ENCODE data around the gene ECT2L. TPM values are rescaled to one million over a fixed set of nuclear protein-coding genes. Genes with fewer than 3 reads are reported as not detected.

Gene ECT2L
- polyA plus RNA-seq, 3 donors = not detected

DNA sequence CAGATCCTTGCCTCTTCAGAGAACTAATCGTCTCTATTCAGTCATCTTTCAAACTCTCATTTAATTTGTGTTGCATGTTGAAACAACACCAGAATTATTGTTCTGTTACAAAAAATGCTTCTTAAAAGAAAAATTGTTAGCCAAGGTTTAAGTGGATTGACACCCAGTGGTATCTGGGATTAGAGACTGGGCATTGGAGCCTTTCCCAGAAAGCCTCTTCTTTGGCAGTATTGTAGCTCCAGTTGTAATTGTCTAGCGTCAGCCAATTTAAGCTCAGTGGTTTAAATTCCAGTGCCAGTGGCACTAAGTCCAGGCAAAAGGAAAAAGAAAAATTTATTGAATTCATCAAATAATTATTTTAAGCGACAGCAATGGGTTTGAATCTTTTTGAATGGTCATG lies 21.5 kb upstream of the ECT2L start:
- Histone ChIP-seq H2AFZ (ENCODE audit: insufficient read depth, low read depth, low read length, poor library complexity, severe bottlenecking) (peak overlapping the region; percentile 79), H3K79me2 (ENCODE audit: insufficient read depth, low read length) (peaks cover 10% of the 10 kb centered on the region), H3K27ac (ENCODE audit: low read depth in 1 of 2, low read length in 2 of 2) (peak overlapping the region in 1 of 2 donors; percentile 99), H3K9ac (ENCODE audit: insufficient read depth, low read length, poor library complexity, severe bottlenecking) (peak overlapping the region; percentile 85), H3K4me1 (ENCODE audit: control insufficient read depth in 1 of 2, insufficient read depth in 2 of 2, low read length in 2 of 2) (peaks cover 14 to 15% of the 10 kb centered on the region in 2 donors), H4K20me1 (ENCODE audit: insufficient read depth, low read length) (no peaks in the 10 kb centered on the region), H3K9me3 (replicated peaks in 1 of 2; ENCODE audit: control insufficient read depth in 1 of 2, insufficient read depth in 1 of 2, low read length in 2 of 2) (no peaks in the 10 kb centered on the region), H3K27me3 (ENCODE audit: control insufficient read depth in 2 of 2, insufficient read depth in 2 of 2, low read length in 2 of 2) (no peaks in the 10 kb centered on the region), H3K4me2 (replicated peaks; ENCODE audit: extremely low read depth, low read length, poor library complexity, severe bottlenecking) (peak overlapping the region; percentile 85), H3K4me3 (replicated peaks in 1 of 3; ENCODE audit: low read depth in 2 of 3, low read length in 3 of 3) (peak overlapping the region; percentile 74 to 95 (median 75)), H3K36me3 (replicated peaks in 1 of 2; ENCODE audit: control insufficient read depth in 1 of 2, insufficient read depth in 2 of 2, low read length in 2 of 2) (peaks cover 17 to 28% of the 10 kb centered on the region in 2 donors)
- H3K4me3 Mint-ChIP-seq = peak overlapping the region; percentile 98 to 100
- DNase-seq = no peak
- H3K4me1 Mint-ChIP-seq = peaks cover 14% of the 10 kb centered on the region
- no CpG with 5 or more reads among the region's 3 CpGs for WGBS (ENCODE audit: insufficient coverage)
- H3K9me3 Mint-ChIP-seq = no peaks in the 10 kb centered on the region
- peaks cover 27 to 30% of the 10 kb centered on the region in 2 donors for H3K36me3 Mint-ChIP-seq
- peak overlapping the region in 6 of 7 donors; percentile 99 to 100 (median 100) for H3K27ac Mint-ChIP-seq
- intact Hi-C loops (cut with micrococcal nuclease) = loop anchor here (5.0 to 10.0 kb wide), 4 partner anchors 82 to 660 kb away; partner anchors contain the start of genes HEBP2 (in 1 of the 2) and HECA (in 1 of the 2)
- TF ChIP-seq, protein P1, sequence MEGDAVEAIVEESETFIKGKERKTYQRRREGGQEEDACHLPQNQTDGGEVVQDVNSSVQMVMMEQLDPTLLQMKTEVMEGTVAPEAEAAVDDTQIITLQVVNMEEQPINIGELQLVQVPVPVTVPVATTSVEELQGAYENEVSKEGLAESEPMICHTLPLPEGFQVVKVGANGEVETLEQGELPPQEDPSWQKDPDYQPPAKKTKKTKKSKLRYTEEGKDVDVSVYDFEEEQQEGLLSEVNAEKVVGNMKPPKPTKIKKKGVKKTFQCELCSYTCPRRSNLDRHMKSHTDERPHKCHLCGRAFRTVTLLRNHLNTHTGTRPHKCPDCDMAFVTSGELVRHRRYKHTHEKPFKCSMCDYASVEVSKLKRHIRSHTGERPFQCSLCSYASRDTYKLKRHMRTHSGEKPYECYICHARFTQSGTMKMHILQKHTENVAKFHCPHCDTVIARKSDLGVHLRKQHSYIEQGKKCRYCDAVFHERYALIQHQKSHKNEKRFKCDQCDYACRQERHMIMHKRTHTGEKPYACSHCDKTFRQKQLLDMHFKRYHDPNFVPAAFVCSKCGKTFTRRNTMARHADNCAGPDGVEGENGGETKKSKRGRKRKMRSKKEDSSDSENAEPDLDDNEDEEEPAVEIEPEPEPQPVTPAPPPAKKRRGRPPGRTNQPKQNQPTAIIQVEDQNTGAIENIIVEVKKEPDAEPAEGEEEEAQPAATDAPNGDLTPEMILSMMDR (IDR thresholded peaks at IDR 0.05) = no peak
- H3K27me3 Mint-ChIP-seq (ENCODE audit: low read depth in 3 of 3) = no peaks in the 10 kb centered on the region

DNA sequence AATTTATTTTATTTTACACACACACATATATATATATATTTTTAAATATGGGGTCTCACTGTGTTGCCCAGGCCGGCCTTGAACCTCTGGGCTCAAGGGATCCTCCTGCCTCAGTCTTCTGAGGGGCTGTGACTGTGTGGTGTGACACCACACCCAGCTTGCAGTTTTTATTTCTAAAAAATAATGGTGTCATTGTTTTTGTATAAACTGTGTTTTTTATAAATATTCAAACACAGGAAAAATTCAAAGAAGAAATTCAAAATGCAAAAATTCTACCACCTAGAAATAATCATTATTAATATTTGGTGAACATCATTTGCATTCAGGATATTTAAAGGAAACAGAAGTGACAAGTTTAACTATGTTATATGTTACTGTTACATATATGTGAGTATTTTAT lies 19.2 kb upstream of the ECT2L start:
- H3K27ac ChIP-seq (ENCODE audit: low read depth in 1 of 2, low read length in 2 of 2) = no peak overlapping the region
- no CpG with 5 or more reads among the region's 1 CpG for WGBS (ENCODE audit: insufficient coverage)
- peaks cover 14 to 15% of the 10 kb centered on the region in 2 donors for H3K4me1 ChIP-seq (ENCODE audit: control insufficient read depth in 1 of 2, insufficient read depth in 2 of 2, low read length in 2 of 2)
- no peak overlapping the region for H2AFZ ChIP-seq (ENCODE audit: insufficient read depth, low read depth, low read length, poor library complexity, severe bottlenecking)
- Mint-ChIP-seq H3K4me1 (peaks cover 13% of the 10 kb centered on the region), H3K4me3 (no peak overlapping the region), H3K27ac (no peak overlapping the region), H3K9me3 (no peaks in the 10 kb centered on the region), H3K36me3 (peaks cover 37 to 47% of the 10 kb centered on the region in 2 donors), H3K27me3 (ENCODE audit: low read depth in 3 of 3) (no peaks in the 10 kb centered on the region)
- H3K4me2 ChIP-seq (replicated peaks; ENCODE audit: extremely low read depth, low read length, poor library complexity, severe bottlenecking) = no peak overlapping the region
- TF ChIP-seq, protein P1 (IDR thresholded peaks at IDR 0.05) = no peak
- no peak overlapping the region for H3K4me3 ChIP-seq (replicated peaks in 1 of 3; ENCODE audit: low read depth in 2 of 3, low read length in 3 of 3)
- no peaks in the 10 kb centered on the region for H4K20me1 ChIP-seq (ENCODE audit: insufficient read depth, low read length)
- H3K79me2 ChIP-seq (ENCODE audit: insufficient read depth, low read length) = peaks cover 10% of the 10 kb centered on the region
- DNase-seq = no peak
- intact Hi-C loops (cut with micrococcal nuclease) = loop anchor here (10.0 kb wide), 3 partner anchors 358 to 662 kb away; partner anchors contain the start of genes HEBP2 (in 1 of the 2) and HECA (in 1 of the 2)
- H3K27me3 ChIP-seq (ENCODE audit: control insufficient read depth in 2 of 2, insufficient read depth in 2 of 2, low read length in 2 of 2) = no peaks in the 10 kb centered on the region
- H3K9ac ChIP-seq (ENCODE audit: insufficient read depth, low read length, poor library complexity, severe bottlenecking) = no peak overlapping the region
- peaks cover 30 to 47% of the 10 kb centered on the region in 2 donors for H3K36me3 ChIP-seq (replicated peaks in 1 of 2; ENCODE audit: control insufficient read depth in 1 of 2, insufficient read depth in 2 of 2, low read length in 2 of 2)
- no peaks in the 10 kb centered on the region for H3K9me3 ChIP-seq (replicated peaks in 1 of 2; ENCODE audit: control insufficient read depth in 1 of 2, insufficient read depth in 1 of 2, low read length in 2 of 2)
